B cell (primary cell): Measurements from ENCODE around the gene UGT3A1. TPM values are rescaled to one million over a fixed set of nuclear protein-coding genes. Genes with fewer than 3 reads are reported as not detected.

Experiments
- ATAC-seq: fragments of 200-7000 bp; cut with Tn5 transposase; one replicate; pipeline ENCODE4 v1.10.0; 2021; ENCODE audit warnings: low read depth, mild to moderate bottlenecking, moderate number of reproducible peaks, moderate library complexity
- CTCF ChIA-PET: fragments of 350-600 bp; sonication (Branson Sonifier 250); formaldehyde crosslinking; loops from one replicate; lab custom pipeline; 2021; ENCODE audit warnings: antibody characterized with exemption, inconsistent platforms; lab: Charles Lee
- POLR2A ChIA-PET: fragments of 350-600 bp; sonication (Branson Sonifier 250); formaldehyde crosslinking; loops from one replicate; lab custom pipeline; 2021; ENCODE audit warnings: antibody characterized with exemption; lab: Charles Lee
- DNase-seq: peaks from one replicate; pipeline ENCODE4 v3.0.0; 2013
- H2AFZ ChIP-seq: 2 replicates; pipeline ENCODE4 v1.6.1; 2012; ENCODE audit warnings: mild to moderate bottlenecking, low read depth, low read length; ENCODE audit not compliant: insufficient read depth, poor library complexity, severe bottlenecking
- H3K27ac ChIP-seq, 2 donors: 1 replicate in 1 of 2; 2 replicates in 1 of 2; pipeline ENCODE4 v1.5.1; 2012 to 2013; ENCODE audit warnings: low read length in 2 of 2, mild to moderate bottlenecking in 2 of 2, moderate library complexity in 1 of 2
- H3K27me3 ChIP-seq, 4 experiments: fragments of 200-600 bp in 1 of 4; sonication (generic) in 1 of 4; replicated peaks in 1 of 4; 1 replicate in 2 of 4; 2 replicates in 2 of 4; pipeline versions ENCODE4 v1.6.1 to v1.7.0; 2013 to 2016; ENCODE audit warnings: low read length in 3 of 4, mild to moderate bottlenecking in 2 of 4, mixed read lengths in 1 of 4, moderate library complexity in 1 of 4; ENCODE audit not compliant: insufficient read depth in 4 of 4, control insufficient read depth in 3 of 4; ENCODE audit errors: control extremely low read depth in 1 of 4
- H3K36me3 ChIP-seq, 2 experiments: replicated peaks in 1 of 2; 1 replicate in 1 of 2; 2 replicates in 1 of 2; pipeline versions ENCODE4 v1.6.1 to v1.7.1; 2013; ENCODE audit warnings: low read length in 1 of 2; ENCODE audit not compliant: insufficient read depth in 2 of 2, control insufficient read depth in 1 of 2; ENCODE audit errors: control extremely low read depth in 1 of 2, extremely low read depth in 1 of 2
- H3K4me1 ChIP-seq, 2 donors: fragments of 200-600 bp in 1 of 2; sonication (generic) in 1 of 2; 1 replicate in 1 of 2; 2 replicates in 1 of 2; pipeline versions ENCODE4 v1.5.1 to v1.6.1; 2013 to 2017; ENCODE audit warnings: low read length in 2 of 2; ENCODE audit not compliant: control insufficient read depth in 2 of 2, insufficient read depth in 2 of 2
- H3K4me2 ChIP-seq: replicated peaks from 2 replicates; pipeline ENCODE3; 2012; ENCODE audit warnings: mild to moderate bottlenecking, low read depth, low read length; ENCODE audit not compliant: poor library complexity, severe bottlenecking
- H3K4me3 ChIP-seq, 5 experiments: fragments of 200-600 bp in 1 of 5; sonication (generic) in 1 of 5; 1 replicate in 3 of 5; 2 replicates in 2 of 5; pipeline versions ENCODE4 v1.5.1 to v1.7.0; 2011 to 2016; ENCODE audit warnings: low read length in 4 of 5, mild to moderate bottlenecking in 4 of 5, low read depth in 2 of 5, control low read depth in 1 of 5, moderate library complexity in 1 of 5; ENCODE audit not compliant: insufficient read depth in 1 of 5; ENCODE audit errors: control extremely low read depth in 1 of 5, extremely low read depth in 1 of 5
- H3K79me2 ChIP-seq: fragments of 200-600 bp; sonication (generic); one replicate; pipeline ENCODE4 v1.6.0; 2016; ENCODE audit warnings: low read length; ENCODE audit not compliant: control insufficient read depth, insufficient read depth
- H3K9ac ChIP-seq: fragments of 200-600 bp; sonication (generic); 2 replicates; pipeline ENCODE4 v1.6.1; 2017; ENCODE audit warnings: mild to moderate bottlenecking, low read length, moderate library complexity
- H3K9me3 ChIP-seq, 3 donors: one replicate each; pipeline versions ENCODE4 v1.6.1 to v1.7.1; 2013; ENCODE audit warnings: low read length in 2 of 3; ENCODE audit not compliant: control insufficient read depth in 2 of 3, insufficient read depth in 1 of 3; ENCODE audit errors: control extremely low read depth in 1 of 3
- H4K20me1 ChIP-seq: 2 replicates; pipeline ENCODE4 v1.6.0; 2012; ENCODE audit warnings: mild to moderate bottlenecking, low read length; ENCODE audit not compliant: insufficient read depth, control insufficient read depth, poor library complexity, severe bottlenecking
- H3K27ac Mint-ChIP-seq: one replicate; pipeline ENCODE4 v1.8.0; 2021; ENCODE audit warnings: mixed read lengths
- H3K27me3 Mint-ChIP-seq: one replicate; pipeline ENCODE4 v1.8.0; 2021; ENCODE audit warnings: mixed read lengths
- H3K4me1 Mint-ChIP-seq: one replicate; pipeline ENCODE4 v1.8.0; 2021; ENCODE audit warnings: mixed read lengths
- H3K4me3 Mint-ChIP-seq: one replicate; pipeline ENCODE4 v1.8.0; 2021; ENCODE audit warnings: mixed read lengths
- H3K9me3 Mint-ChIP-seq: one replicate; pipeline ENCODE4 v1.8.0; 2022; ENCODE audit warnings: mixed read lengths; ENCODE audit not compliant: insufficient read depth
- EZH2 ChIP-seq: IDR thresholded peaks from 2 replicates; pipeline ENCODE4 v1.6.1; 2012; ENCODE audit warnings: borderline replicate concordance, low read depth, mild to moderate bottlenecking, moderate library complexity, low read length; ENCODE audit not compliant: insufficient read depth, poor library complexity, severe bottlenecking
- WGBS: methylation state at CpG from one replicate; pipeline ENCODE4 v1.1.5; 2013; ENCODE audit warnings: missing lambda C conversion rate; ENCODE audit not compliant: insufficient coverage; 5-methylcytosine and 5-hydroxymethylcytosine counted together
- intact Hi-C: fragments of 100-400 bp; cut with micrococcal nuclease; formaldehyde crosslinking; loops from one replicate; pipeline ENCODE4 v1.10.0; 2022
- polyA minus RNA-seq: library from RNA; depleted of rRNA, polyadenylated mRNA; stranded (reverse); fragments of >200 nt; gene quantifications from 2 replicates; pipeline ENCODE4 v1.2.3, GENCODE V29; 2012
- polyA plus RNA-seq: library from polyadenylated mRNA; depleted of rRNA; stranded (reverse); fragments of >200 nt; gene quantifications from 2 replicates; pipeline ENCODE4 v1.2.3, GENCODE V29; 2012
- total RNA-seq, 2 donors: library from RNA; stranded (reverse); fragments of 120-200 nt in 1 of 2; gene quantifications; 1 replicate in 1 of 2; 2 replicates in 1 of 2; pipeline versions ENCODE4 v1.2.3 to v1.2.4, GENCODE V29; 2013 to 2022
- TF ChIP-seq, protein P1 (sequence below): fragments of 200-600 bp; IDR thresholded peaks from one replicate; pipeline ENCODE4 v1.8.0; 2022; ENCODE audit warnings: antibody characterized with exemption, mild to moderate bottlenecking

Gene UGT3A1, protein sequence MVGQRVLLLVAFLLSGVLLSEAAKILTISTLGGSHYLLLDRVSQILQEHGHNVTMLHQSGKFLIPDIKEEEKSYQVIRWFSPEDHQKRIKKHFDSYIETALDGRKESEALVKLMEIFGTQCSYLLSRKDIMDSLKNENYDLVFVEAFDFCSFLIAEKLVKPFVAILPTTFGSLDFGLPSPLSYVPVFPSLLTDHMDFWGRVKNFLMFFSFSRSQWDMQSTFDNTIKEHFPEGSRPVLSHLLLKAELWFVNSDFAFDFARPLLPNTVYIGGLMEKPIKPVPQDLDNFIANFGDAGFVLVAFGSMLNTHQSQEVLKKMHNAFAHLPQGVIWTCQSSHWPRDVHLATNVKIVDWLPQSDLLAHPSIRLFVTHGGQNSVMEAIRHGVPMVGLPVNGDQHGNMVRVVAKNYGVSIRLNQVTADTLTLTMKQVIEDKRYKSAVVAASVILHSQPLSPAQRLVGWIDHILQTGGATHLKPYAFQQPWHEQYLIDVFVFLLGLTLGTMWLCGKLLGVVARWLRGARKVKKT
- total RNA-seq (not detected in 2 replicates), polyA plus RNA-seq (not detected in 2 replicates), polyA minus RNA-seq (not detected in 2 replicates)
- total RNA-seq (2013): 0.49 TPM

GRCh38 chr5:35990941-35991611, at the start of gene UGT3A1:
UGT3A1 (minus strand) TSS chr5:35991390; CDS start chr5:35991240, 150 bp downstream.
- Mint-ChIP-seq H3K27ac (no peak within 1 kb of the TSS), H3K27me3 (peaks cover 11% of the 10 kb centered on the region), H3K9me3 (no peaks in the 10 kb centered on the region), H3K4me3 (no peak within 1 kb of the TSS), H3K4me1 (no peaks in the 10 kb centered on the region)
- Histone ChIP-seq H2AFZ (no peak within 1 kb of the TSS), H3K79me2 (no peaks in the 10 kb centered on the region), H3K9ac (no peak within 1 kb of the TSS), H3K36me3 (no peaks in the 10 kb centered on the region), H3K4me3 (no peak within 1 kb of the TSS), H3K27me3 (peaks cover 0 to 3% (median 0%) of the 10 kb centered on the region in 4 experiments), H3K27ac (no peak within 1 kb of the TSS), H3K4me2 (no peak within 1 kb of the TSS), H4K20me1 (no peaks in the 10 kb centered on the region), H3K4me1 (no peaks in the 10 kb centered on the region), H3K9me3 (peaks cover 0 to 9% (median 0%) of the 10 kb centered on the region in 3 donors)
- ChIA-PET POLR2A (no interaction called here), CTCF (no interaction called here)
- 41% methylated on average over 18 of the region's 25 CpGs for WGBS
- TF ChIP-seq EZH2: no peak
- TF ChIP-seq, protein P1, sequence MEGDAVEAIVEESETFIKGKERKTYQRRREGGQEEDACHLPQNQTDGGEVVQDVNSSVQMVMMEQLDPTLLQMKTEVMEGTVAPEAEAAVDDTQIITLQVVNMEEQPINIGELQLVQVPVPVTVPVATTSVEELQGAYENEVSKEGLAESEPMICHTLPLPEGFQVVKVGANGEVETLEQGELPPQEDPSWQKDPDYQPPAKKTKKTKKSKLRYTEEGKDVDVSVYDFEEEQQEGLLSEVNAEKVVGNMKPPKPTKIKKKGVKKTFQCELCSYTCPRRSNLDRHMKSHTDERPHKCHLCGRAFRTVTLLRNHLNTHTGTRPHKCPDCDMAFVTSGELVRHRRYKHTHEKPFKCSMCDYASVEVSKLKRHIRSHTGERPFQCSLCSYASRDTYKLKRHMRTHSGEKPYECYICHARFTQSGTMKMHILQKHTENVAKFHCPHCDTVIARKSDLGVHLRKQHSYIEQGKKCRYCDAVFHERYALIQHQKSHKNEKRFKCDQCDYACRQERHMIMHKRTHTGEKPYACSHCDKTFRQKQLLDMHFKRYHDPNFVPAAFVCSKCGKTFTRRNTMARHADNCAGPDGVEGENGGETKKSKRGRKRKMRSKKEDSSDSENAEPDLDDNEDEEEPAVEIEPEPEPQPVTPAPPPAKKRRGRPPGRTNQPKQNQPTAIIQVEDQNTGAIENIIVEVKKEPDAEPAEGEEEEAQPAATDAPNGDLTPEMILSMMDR: no peak
- no peak for ATAC-seq
- no peak for DNase-seq
- intact Hi-C loops: no loop called here
